ENCODE measurements around the gene IMMP2L.

The IMMP2L gene

GRCh38 chr7:111067251-111067650 is 495.0 kb downstream of the IMMP2L start:
- DNase-seq (ENCODE audit: insufficient read length, low spot score) (no peak), FAIRE-seq (no peak)

DNA sequence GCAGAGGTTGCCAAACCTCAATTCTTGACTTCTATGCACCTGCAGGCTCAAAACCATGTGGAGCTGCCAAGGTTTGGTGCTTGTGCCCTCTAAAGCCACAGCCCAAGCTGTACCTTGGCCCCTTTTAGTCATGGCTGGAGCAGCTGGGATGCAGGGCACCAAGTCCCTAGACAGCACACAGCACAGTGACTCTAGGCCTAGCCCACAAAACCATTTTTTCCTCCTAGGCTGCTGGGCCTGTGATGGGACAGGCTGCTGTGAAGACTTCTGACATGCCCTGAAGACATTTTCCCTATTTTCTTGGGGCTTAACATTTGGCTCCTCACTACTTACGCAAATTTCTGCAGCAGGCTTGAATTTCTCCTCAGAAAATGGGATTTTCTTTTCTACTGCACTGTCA is 499.1 kb downstream of the IMMP2L start:
- DNase-seq (ENCODE audit: insufficient read length, low spot score) (no peak), FAIRE-seq (no peak)

GRCh38 chr7:111059833-111060232 is 502.5 kb downstream of the IMMP2L start:
- DNase-seq (ENCODE audit: insufficient read length, low spot score) = no peak
- no peak for FAIRE-seq

DNA sequence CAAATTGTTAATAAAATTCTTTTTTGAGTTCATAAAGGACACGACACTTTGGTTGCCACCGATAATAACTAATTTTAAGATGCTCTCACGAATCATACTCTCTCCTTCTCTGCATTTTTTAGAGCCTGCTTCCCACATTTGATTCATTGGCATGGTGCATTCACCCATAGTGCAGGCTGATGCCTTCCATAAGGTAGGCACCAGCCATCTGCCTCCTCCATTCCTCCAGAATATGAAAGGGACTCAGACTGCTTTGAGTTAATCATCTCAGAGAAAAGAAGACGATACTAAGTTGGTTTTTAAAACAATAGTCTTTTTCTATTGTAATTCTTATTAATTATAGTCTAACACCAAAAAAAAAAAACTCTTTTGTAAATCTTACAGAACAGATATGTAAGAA is 505.2 kb downstream of the IMMP2L start:
- no peak for DNase-seq (ENCODE audit: insufficient read length, low spot score)
- no peak for FAIRE-seq

DNA sequence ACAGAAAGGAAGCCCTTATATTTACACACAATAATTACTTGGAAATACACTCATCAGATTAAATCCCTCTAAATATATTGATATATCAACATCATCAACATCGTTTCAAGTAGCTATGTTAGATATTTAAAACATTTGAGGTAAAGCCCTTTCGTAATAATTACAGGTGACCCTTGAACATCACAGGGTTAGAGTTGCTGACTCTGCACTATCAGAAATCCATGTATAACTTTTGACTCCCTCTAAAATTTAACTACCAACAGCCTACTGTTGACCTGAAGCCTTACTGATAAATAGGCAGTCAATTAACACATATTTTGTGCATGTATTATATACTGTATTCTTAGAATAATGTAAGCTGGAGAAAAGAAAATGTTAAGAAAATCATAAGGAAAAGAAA is 505.9 kb downstream of the IMMP2L start:
- FAIRE-seq = no peak
- DNase-seq (ENCODE audit: insufficient read length, low spot score) = no peak

DNA sequence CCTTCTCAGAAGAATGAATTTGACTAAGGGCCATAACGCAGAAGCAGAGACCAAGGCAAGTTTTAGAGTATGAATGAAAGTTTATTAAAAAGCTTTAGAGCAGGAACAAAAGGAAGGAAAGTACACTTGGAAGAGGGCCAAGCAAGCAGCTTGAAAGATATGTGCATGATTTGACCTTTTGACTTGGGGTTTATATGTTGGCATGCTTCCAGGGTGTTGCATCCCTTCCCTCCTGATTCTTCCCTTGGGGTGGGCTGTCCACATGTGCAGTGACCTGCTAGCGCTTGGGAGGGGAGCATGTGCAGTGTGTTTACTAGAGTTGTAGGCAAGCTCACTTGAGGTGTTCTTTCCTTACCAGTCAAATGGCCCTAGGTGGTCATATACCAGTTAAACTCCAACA is 509.3 kb downstream of the IMMP2L start:
- no peak for FAIRE-seq

GRCh38 chr7:111051832-111052231 is 510.5 kb downstream of the IMMP2L start:
- FAIRE-seq = no peak
- no peak for DNase-seq (ENCODE audit: insufficient read length, low spot score)

More for the DNA sequence above, 509.3 kb downstream of the IMMP2L start:
- DNase-seq (ENCODE audit: insufficient read length, low spot score) = no peak

GRCh38 chr7:111050875-111051416 is 511.3 kb downstream of the IMMP2L start:
- DNase-seq (ENCODE audit: insufficient read length, low spot score) = no peak
- FAIRE-seq = no peak

DNA sequence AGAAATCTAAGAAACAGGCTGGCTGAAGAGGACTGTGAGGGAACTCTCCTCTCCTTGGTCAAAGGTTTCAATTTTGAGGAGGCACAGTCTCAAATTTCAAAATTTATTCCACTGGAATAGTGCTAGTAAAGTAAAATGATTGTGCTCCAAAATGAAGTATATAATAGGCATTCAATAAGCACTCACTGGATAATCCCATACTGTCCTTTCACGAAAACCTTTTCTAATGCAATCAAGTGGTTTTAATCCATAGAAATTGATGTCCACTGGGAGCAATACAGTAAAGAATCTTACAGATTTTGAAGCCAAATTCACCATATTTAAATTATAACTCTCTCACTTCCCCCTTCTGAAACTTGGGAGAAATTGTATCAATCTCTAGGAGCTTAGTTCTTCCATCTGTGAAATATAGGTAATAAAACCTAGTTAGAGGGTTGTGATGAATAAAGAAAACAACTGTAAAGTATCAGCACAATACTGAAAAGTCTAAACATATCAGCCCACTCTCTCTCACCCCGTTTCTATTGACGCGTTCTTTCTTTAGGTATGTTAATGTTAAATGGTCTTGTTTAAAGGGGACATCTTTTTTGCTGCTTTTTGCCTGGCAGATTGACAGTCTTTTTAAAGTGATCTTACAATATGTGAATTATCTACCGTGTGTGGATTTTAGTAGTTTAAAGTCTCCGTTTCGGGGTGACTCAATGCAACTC is 512.2 kb downstream of the IMMP2L start:
- FAIRE-seq = no peak

GRCh38 chr7:111047595-111047994 is 514.7 kb downstream of the IMMP2L start:
- FAIRE-seq (no peak), DNase-seq (ENCODE audit: insufficient read length, low spot score) (no peak)

More for the DNA sequence above, 512.2 kb downstream of the IMMP2L start:
- no peak for DNase-seq (ENCODE audit: insufficient read length, low spot score)

DNA sequence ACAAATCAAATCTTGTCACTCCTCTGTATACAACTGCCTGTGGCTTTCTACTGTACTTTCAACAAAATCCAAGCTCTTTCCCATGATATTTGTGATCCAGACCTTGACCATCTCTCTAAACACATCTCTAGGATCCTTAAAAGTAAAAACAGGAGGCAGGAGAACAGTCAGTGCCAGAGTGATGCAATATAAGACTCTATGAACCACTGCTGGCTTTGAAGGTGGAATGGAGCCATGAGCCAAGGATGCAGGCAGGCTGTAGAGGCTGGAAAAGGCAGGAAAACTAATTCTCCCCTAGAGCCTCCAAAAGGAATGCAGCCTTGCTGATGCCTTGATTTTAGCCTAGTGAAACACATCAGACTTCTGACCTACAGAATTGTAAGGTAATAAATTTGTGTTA is 516.8 kb downstream of the IMMP2L start:
- FAIRE-seq (no peak), DNase-seq (ENCODE audit: insufficient read length, low spot score) (no peak)

DNA sequence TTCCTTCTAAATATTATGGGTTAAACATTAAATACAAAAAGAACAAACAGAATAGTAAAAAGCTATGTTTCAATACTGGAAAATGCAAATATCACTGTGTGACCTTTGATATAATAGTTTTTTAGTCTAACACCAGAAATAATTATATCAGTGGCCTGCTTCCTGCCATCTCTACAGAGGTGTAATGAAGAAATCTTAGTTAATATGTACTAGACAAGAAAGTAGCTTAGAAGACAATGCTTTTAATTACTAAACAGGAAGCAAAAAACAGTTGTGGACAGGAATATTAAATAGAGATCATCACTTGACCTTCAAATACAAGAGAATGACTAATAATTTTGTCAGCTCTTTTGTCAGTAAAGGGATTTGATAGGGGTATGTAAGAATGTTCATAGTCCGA is 518.7 kb downstream of the IMMP2L start:
- FAIRE-seq = no peak
- no peak for DNase-seq (ENCODE audit: insufficient read length, low spot score)

DNA sequence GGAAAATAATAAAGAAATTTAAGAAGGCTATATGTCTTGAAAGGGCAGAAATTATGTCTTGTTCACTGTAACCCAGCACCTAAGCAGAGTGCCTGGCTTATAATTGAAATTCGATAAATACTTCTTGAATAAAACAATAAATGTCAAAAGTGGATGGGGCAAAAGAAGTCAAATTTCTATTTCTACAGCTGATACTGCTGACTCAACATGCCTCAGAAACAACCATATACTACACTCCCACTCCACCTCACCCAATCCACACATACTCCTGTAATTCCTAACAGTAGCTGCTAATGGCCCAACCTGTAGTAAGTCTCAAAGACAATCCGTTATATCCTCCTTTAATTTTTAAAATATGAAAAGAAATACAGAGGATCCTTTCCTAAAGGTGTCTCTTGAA is 519.5 kb downstream of the IMMP2L start:
- DNase-seq (ENCODE audit: insufficient read length, low spot score) = no peak
- FAIRE-seq = no peak

GRCh38 chr7:111041577-111041976 is 520.7 kb downstream of the IMMP2L start:
- FAIRE-seq (peak; percentile 71), DNase-seq (ENCODE audit: insufficient read length, low spot score) (no peak)

DNA sequence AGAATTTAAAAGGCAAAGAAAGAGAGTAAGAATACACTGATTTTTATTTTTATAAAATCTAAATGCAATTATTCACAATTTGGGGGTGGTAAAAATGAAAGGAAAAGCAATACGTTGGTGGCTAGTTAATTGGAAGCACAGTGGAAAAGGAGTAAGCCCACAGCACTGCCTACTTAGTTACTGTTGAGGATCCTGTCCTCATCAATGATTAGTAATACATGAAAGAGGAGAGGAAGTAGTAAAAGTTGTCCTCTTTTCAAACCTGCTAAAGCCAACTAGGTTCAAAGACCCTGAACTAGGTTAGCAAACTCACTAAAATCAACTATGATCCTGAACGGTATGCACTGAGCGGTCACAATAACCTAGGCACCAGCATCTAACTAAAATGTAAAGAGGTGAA is 524.1 kb downstream of the IMMP2L start:
- FAIRE-seq (no peak), DNase-seq (ENCODE audit: insufficient read length, low spot score) (no peak)

DNA sequence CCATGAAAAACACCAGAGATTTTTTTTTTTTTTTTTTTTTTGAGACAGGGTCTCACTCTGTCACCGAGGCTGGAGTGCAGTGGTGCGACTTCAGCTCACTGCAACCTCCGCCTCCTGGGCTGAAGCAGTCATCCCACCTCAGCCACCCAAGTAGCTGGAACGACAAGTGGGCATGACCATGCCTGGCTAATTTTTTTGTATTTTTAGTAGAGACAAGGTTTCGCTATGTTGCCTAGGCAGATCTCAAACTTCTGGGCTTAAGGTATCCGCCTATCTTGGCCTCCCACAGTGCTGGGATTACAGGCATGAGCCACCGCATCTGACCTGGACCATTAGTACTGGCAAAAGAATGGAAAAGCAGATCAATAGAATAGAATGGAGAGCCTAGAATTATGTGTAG is 530.4 kb downstream of the IMMP2L start:
- DNase-seq (ENCODE audit: insufficient read length, low spot score) (no peak), FAIRE-seq (no peak)

GRCh38 chr7:111030336-111030735 is 532.0 kb downstream of the IMMP2L start:
- no peak for FAIRE-seq
- DNase-seq (ENCODE audit: insufficient read length, low spot score) = no peak

DNA sequence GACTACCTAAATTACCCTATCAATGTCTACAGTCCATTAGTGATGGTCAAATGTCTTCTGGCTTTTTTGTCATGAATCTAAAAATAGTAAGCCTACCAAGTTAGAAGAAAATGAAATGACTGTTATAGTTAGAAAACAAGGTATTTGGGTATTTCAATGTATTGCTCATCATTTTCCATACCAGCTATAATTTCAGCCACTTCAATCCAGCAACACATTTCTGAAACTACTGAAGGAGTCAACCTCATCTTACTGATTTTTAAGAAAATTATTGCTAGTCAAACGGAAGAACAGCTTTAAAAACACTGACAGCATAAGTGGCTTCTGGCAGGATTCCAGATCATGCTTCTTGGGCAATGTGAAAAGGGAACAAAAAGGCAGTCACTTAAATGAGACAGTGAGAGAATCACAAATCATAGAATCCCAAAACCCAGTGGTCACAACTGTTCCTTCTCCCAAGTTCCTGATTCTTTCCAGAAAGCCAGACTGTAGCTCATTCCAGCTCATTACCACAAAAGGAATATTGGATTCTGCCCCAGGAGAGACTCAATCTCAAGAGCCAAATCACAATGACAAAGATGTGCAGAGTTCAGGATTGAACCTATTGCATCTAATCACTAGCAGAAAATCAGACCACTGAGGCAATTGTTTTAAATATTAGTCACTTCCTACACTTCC is 532.6 kb downstream of the IMMP2L start:
- DNase-seq (ENCODE audit: insufficient read length, low spot score) (no peak), FAIRE-seq (peak; percentile 39)

- FAIRE-seq (peak; percentile 48), DNase-seq (ENCODE audit: insufficient read length, low spot score) (no peak)
These were observed 533.1 kb downstream of the IMMP2L start for GRCh38 chr7:111029141-111029572.

DNA sequence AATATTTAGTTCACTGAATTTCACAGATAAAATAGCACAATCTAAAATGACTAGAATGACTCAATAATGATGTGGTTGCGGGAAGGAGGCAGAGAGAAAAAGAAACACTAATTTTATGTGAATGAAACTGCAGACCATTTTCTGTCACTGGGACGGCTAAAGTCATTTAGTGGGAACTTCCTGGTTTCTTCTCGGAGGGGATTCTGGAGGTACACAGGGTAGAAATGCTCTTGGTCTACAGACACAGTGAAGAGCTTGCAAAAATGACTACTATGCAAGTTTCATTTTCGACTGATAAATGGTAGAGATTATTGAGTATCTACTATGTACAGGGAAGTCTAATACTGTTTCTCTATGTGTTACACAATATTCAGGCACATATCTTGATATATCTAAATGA is 534.9 kb downstream of the IMMP2L start:
- DNase-seq (ENCODE audit: insufficient read length, low spot score) (no peak), FAIRE-seq (no peak)

DNA sequence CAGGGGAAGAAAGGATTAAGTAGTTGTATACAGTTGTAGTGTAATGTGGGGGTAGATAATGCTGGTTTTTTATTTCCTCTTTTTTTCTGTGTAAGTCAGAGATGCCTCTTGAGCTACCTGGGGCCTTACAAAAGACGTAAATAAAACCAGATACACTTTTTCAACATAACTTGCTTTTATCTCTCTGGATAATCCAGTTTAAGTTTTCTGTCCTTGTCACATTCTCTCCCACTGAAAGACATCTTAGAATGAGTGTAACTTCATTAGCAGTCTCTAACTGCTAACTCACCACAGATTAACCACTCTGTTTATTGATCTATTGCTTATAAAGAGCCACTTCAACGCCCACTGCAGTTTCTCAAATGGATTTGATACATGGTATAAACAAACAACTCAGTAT is 535.5 kb downstream of the IMMP2L start:
- DNase-seq (ENCODE audit: insufficient read length, low spot score) (no peak), FAIRE-seq (no peak)

- DNase-seq (ENCODE audit: insufficient read length, low spot score) = no peak
- no peak for FAIRE-seq
These were observed 535.9 kb downstream of the IMMP2L start for GRCh38 chr7:111026343-111026742.
